HCT116 (cell line): ENCODE data around the gene SCO1. TPM values are rescaled to one million over a fixed set of nuclear protein-coding genes. Genes with fewer than 3 reads are reported as not detected.

ENCODE experiments used
- ATAC-seq: fragments of 200-7000 bp; cut with Tn5 transposase; 2 replicates; pipeline ENCODE4 v1.9.1; 2020; ENCODE audit warnings: mild to moderate bottlenecking, moderate library complexity
- BruUV-seq: library from RNA; stranded (reverse); fragments of 400-500 nt; replicated peaks from 2 replicates; lab custom pipeline; 2021; lab: Mats Ljungman, UMichigan
- CTCF ChIA-PET: fragments of 300-600 bp; sonication (Branson Sonifier 250); formaldehyde crosslinking; loops from one replicate; lab custom pipeline; 2021; ENCODE audit warnings: antibody characterized with exemption; lab: Charles Lee
- POLR2A ChIA-PET: fragments of 300-600, 350-600 bp; sonication (Branson Sonifier 250); formaldehyde crosslinking; loops from one replicate; lab custom pipeline; 2021; ENCODE audit warnings: antibody characterized with exemption; lab: Charles Lee
- RAD21 ChIA-PET, 2 experiments: fragments of 300-600 bp; sonication (Branson Sonifier 250); formaldehyde crosslinking; loops; one replicate each; lab custom pipeline; 2023; ENCODE audit warnings: low total read pairs in 2 of 2; ENCODE audit not compliant: uncharacterized antibody in 2 of 2, unreplicated experiment in 2 of 2, low non-redundant PET in 1 of 2; lab: Charles Lee
- DNase-seq: peaks from one replicate; pipeline ENCODE4 v3.0.0-alpha.2; 2010; ENCODE audit warnings: low read depth, low spot score
- H2AFZ ChIP-seq: fragments of 200-600 bp; shearing (Covaris generic), sonication (generic); 2 replicates; pipeline ENCODE4 v1.6.1; 2017; ENCODE audit warnings: low read depth, mixed run types, mixed read lengths, antibody characterized with exemption, low read length; ENCODE audit not compliant: poor library complexity, severe bottlenecking
- H3K27ac ChIP-seq: 2 replicates; pipeline ENCODE4 v1.5.1; 2012; ENCODE audit warnings: low read depth, low read length
- H3K27me3 ChIP-seq: fragments of 200-600 bp; sonication (generic); 2 replicates; pipeline ENCODE4 v1.6.1; 2016; ENCODE audit warnings: mixed run types, low read length, mixed read lengths; ENCODE audit not compliant: insufficient read depth
- H3K36me3 ChIP-seq, 2 experiments: fragments of 200-500 bp in 1 of 2; fragments of 200-600 bp in 1 of 2; sonication (Bioruptor generic) in 1 of 2; sonication (generic) in 1 of 2; 2 replicates each; pipeline versions ENCODE4 v1.5.1 to v1.6.1; 2014 to 2016; ENCODE audit warnings: low read length in 2 of 2, inconsistent platforms in 1 of 2, mixed read lengths in 1 of 2, mixed run types in 1 of 2; ENCODE audit not compliant: insufficient read depth in 2 of 2, control insufficient read depth in 1 of 2
- H3K4me1 ChIP-seq, 2 experiments: fragments of 200-600 bp in 1 of 2; sonication (generic) in 1 of 2; 2 replicates each; pipeline versions ENCODE4 v1.5.1 to v1.6.1; 2012 to 2017; ENCODE audit warnings: low read length in 2 of 2, inconsistent platforms in 1 of 2, mild to moderate bottlenecking in 1 of 2, mixed read lengths in 1 of 2, mixed run types in 1 of 2, moderate library complexity in 1 of 2; ENCODE audit not compliant: insufficient read depth in 2 of 2, control insufficient read depth in 1 of 2
- H3K4me2 ChIP-seq: fragments of 200-600 bp; sonication (generic); 2 replicates; pipeline ENCODE4 v1.6.1; 2017; ENCODE audit warnings: mixed run types, low read length, mixed read lengths
- H3K4me3 ChIP-seq, 2 experiments: fragments of 200-600 bp in 1 of 2; sonication (generic) in 1 of 2; replicated peaks in 1 of 2; 2 replicates each; pipeline ENCODE4 v1.5.1; 2011 to 2016; ENCODE audit warnings: low read length in 2 of 2, control low read depth in 1 of 2, low read depth in 1 of 2, mild to moderate bottlenecking in 1 of 2, mixed read lengths in 1 of 2, mixed run types in 1 of 2
- H3K79me2 ChIP-seq: fragments of 200-600 bp; sonication (generic); 2 replicates; pipeline ENCODE4 v1.6.1; 2017; ENCODE audit warnings: mild to moderate bottlenecking, mixed run types, low read length, moderate library complexity, mixed read lengths; ENCODE audit not compliant: insufficient read depth
- H3K9ac ChIP-seq: fragments of 200-600 bp; sonication (generic); 2 replicates; pipeline ENCODE4 v1.6.1; 2016; ENCODE audit warnings: low read length, mixed read lengths
- H3K9me2 ChIP-seq: fragments of 200-600 bp; sonication (generic), shearing (Covaris generic); 2 replicates; pipeline ENCODE4 v1.6.1; 2017; ENCODE audit warnings: mixed run types, mild to moderate bottlenecking, moderate library complexity; ENCODE audit not compliant: insufficient read depth
- H3K9me3 ChIP-seq, 2 experiments: fragments of 200-500 bp in 1 of 2; fragments of 200-600 bp in 1 of 2; sonication (Bioruptor generic) in 1 of 2; sonication (generic) in 1 of 2; 2 replicates each; pipeline ENCODE4 v1.6.1; 2014 to 2017; ENCODE audit warnings: low read length in 2 of 2, mixed read lengths in 2 of 2, inconsistent platforms in 1 of 2, low read depth in 1 of 2, mild to moderate bottlenecking in 1 of 2, mixed run types in 1 of 2, moderate library complexity in 1 of 2; ENCODE audit not compliant: control insufficient read depth in 1 of 2, insufficient read depth in 1 of 2
- H4K20me1 ChIP-seq: fragments of 200-600 bp; sonication (generic), shearing (Covaris generic); 2 replicates; pipeline ENCODE4 v1.6.1; 2017; ENCODE audit warnings: mixed run types, mild to moderate bottlenecking, moderate library complexity; ENCODE audit not compliant: insufficient read depth
- ATF3 ChIP-seq: IDR thresholded peaks from 2 replicates; pipeline ENCODE4 v1.6.1; 2012
- CBX3 ChIP-seq: IDR thresholded peaks from 2 replicates; pipeline ENCODE4 v1.6.1; 2012; ENCODE audit warnings: low read depth
- CEBPB ChIP-seq: IDR thresholded peaks from 2 replicates; pipeline ENCODE4 v1.6.1; 2012; ENCODE audit warnings: low read depth
- EGR1 ChIP-seq: IDR thresholded peaks from 2 replicates; pipeline ENCODE4 v1.6.1; 2012; ENCODE audit warnings: low read depth
- EZH2 ChIP-seq: fragments of 200-600 bp; sonication (generic); IDR thresholded peaks from 2 replicates; pipeline ENCODE4 v1.6.1; 2017; ENCODE audit warnings: antibody characterized with exemption, mixed run types
- FOSL1 ChIP-seq: IDR thresholded peaks from 2 replicates; pipeline ENCODE4 v1.6.1; 2012; ENCODE audit warnings: low read depth
- MAX ChIP-seq: IDR thresholded peaks from 2 replicates; pipeline ENCODE4 v1.6.1; 2012
- POLR2A ChIP-seq: IDR thresholded peaks from 2 replicates; pipeline ENCODE4 v1.7.0; 2011; ENCODE audit warnings: borderline replicate concordance; ENCODE audit not compliant: insufficient read depth, insufficient read length; ENCODE audit errors: extremely low read depth
- RAD21 ChIP-seq: IDR thresholded peaks from 2 replicates; pipeline ENCODE4 v1.6.1; 2012; ENCODE audit warnings: low read depth, mild to moderate bottlenecking
- SP1 ChIP-seq: IDR thresholded peaks from 2 replicates; pipeline ENCODE4 v1.6.1; 2012; ENCODE audit warnings: low read depth
- SRF ChIP-seq: IDR thresholded peaks from 2 replicates; pipeline ENCODE4 v1.6.1; 2012; ENCODE audit warnings: low read depth
- YY1 ChIP-seq: IDR thresholded peaks from 2 replicates; pipeline ENCODE4 v1.6.1; 2011; ENCODE audit warnings: low read length, low read depth, moderate library complexity, mild to moderate bottlenecking; ENCODE audit not compliant: insufficient replicate concordance; ENCODE audit errors: extremely low read depth
- ZFX ChIP-seq: fragments of 450-650 bp; IDR thresholded peaks from 2 replicates; pipeline ENCODE4 v1.6.1; 2017
- intact Hi-C: fragments of 100-400 bp; cut with micrococcal nuclease; formaldehyde crosslinking; loops from 2 replicates; pipeline ENCODE4 v1.10.0; 2022
- total RNA-seq: library from RNA; stranded (reverse); gene quantifications from one replicate; pipeline ENCODE4 v1.2.1, GENCODE V29; 2021; ENCODE audit not compliant: unreplicated experiment

SCO1 gene
- total RNA-seq, 1 experiment from 2014 or later = 35.8 TPM

- no TSS peak for BruUV-seq
- Histone ChIP-seq H3K4me3 (no peak within 1 kb of the TSS), H2AFZ (no peak within 1 kb of the TSS), H3K36me3 (no peaks in the 10 kb centered on the region), H3K4me2 (no peak within 1 kb of the TSS), H3K79me2 (no peaks in the 10 kb centered on the region), H3K9me2 (no peaks in the 10 kb centered on the region), H3K9me3 (no peaks in the 10 kb centered on the region), H3K9ac (no peak within 1 kb of the TSS), H3K27ac (no peak within 1 kb of the TSS), H3K27me3 (no peaks in the 10 kb centered on the region), H3K4me1 (no peaks in the 10 kb centered on the region), H4K20me1 (no peaks in the 10 kb centered on the region)
- DNase-seq (no peak), ATAC-seq (no peak)
- intact Hi-C loops = no loop called here
- RAD21 ChIA-PET = no interaction called here
- POLR2A ChIA-PET = no interaction called here
- CTCF ChIA-PET = no interaction called here
- no peak for TF ChIP-seq MAX
- TF ChIP-seq, all 23 proteins: peak for 0
These were observed 40.2 kb downstream of the SCO1 start, which contains the start of gene MYH3 for GRCh38 chr17:10657148-10657547. Gene MYH3 (minus strand): TSS chr17:10657309. CDS start chr17:10655064, 2,245 bp downstream.

- Histone ChIP-seq H2AFZ (no peak overlapping the region), H3K9me2 (no peaks in the 10 kb centered on the region), H3K27me3 (no peaks in the 10 kb centered on the region), H3K9me3 (no peaks in the 10 kb centered on the region), H3K79me2 (no peaks in the 10 kb centered on the region), H3K4me2 (no peak overlapping the region), H3K27ac (no peak overlapping the region), H3K4me3 (no peak overlapping the region), H3K9ac (no peak overlapping the region), H4K20me1 (no peaks in the 10 kb centered on the region), H3K4me1 (no peaks in the 10 kb centered on the region), H3K36me3 (no peaks in the 10 kb centered on the region)
- TF ChIP-seq POLR2A (no peak), YY1 (no peak), FOSL1 (no peak), SRF (no peak), MAX (no peak), ATF3 (no peak), CBX3 (no peak), EGR1 (no peak), ZFX (no peak), CEBPB (no peak), RAD21 (no peak), EZH2 (no peak), SP1 (no peak)
- intact Hi-C loops = no loop called here
- no peak for DNase-seq
- ChIA-PET RAD21 (no interaction called here), CTCF (interaction anchor here (0.7 kb wide), 1 partner anchor 30 kb away, joined by 4 read pairs; no protein-coding TSS in a partner anchor), POLR2A (no interaction called here)
- BruUV-seq = no TSS peak
- no peak for ATAC-seq
These were observed 43.3 kb downstream of the SCO1 start for GRCh38 chr17:10653987-10654386.
